NCI-H2081 (cell line): ENCODE results near the gene CDK12.
"Not testable (repeated sequence)": the region's sequence is repeated elsewhere in the genome, so short reads cannot be mapped to it uniquely, and the experiment has no call there.

Experiments
- DNase-seq, 2 experiments: peaks; one replicate each; lab custom pipeline; 2025; lab: John Stamatoyannopoulos, UW

Gene CDK12

DNA sequence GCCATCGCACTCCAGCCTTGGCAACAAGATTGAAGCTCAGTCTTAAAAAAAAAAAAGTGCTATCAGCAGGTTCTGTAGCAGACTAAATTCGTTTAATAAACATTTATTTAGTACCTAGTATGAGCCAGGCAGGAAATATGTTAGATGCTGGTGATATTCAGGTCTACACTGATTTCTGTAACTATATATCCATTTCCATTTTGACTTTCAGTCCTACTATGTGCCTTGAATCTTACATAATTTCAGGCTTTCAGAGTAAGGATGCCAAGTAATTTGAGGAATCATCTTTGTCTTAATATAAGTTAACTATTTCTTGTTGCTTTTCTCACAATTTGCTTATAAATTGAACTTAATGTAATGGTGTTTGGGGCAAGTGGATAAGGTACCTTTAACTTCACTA is 46.2 kb downstream of the CDK12 start:
- no peak for DNase-seq

DNA sequence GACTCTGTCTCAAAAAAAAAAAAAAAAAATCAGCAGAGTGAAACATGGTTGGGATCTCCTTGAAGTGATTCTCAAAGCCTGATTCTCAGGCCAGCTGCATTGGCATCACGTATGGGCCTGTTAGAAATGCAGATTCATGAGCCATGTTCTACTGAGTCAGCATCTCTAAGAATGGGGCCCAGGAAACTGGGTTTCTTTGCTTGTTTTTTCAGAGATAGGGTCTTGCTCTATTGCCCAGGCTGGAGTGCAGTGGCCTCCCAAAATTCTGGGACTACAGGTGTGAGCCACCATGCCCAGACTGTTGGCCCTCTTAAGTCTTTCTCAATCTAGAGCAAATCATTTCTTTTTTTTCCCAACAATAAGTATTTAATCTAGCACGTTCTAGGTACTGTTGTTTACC is 47.7 kb downstream of the CDK12 start:
- no peak for DNase-seq

DNA sequence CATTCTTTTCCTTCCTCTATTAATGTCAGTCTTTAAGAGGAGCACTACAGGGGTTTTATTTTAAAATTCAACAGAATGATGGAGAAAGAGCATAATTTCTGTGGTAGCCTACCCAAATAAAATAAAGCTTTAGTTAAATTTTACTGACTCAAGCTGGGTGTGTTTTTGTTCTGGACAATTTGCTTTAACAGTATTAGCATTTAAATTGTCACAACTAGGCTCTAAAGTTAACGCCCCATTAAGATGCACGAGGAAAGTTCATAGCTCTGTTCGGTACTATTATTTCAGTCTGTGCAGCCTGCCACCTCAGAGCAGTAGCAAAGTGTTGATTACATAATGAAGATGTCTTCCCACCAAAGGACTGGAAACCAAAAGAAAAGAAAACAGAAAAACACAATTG is 52.0 kb downstream of the CDK12 start:
- no peak for DNase-seq

DNA sequence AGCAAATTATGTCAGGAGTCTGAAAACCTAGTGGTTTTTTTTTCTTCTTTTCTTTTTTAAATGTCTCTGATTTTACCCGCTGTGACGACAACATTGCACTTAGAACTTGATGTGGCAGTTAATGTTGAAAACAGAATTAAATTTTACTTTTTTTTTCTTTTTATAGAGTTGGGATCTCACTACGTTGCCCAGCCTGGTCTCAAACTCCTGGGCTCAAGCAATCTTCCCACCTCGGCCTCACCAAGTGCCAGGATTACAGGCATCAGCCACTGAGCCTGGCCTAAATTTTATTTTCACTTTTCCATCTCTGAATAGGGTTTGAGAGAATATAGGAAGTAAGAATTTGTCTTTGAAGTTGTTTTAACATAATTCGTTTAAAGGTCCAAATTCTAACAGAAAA is 52.6 kb downstream of the CDK12 start:
- DNase-seq, result no peak

DNA sequence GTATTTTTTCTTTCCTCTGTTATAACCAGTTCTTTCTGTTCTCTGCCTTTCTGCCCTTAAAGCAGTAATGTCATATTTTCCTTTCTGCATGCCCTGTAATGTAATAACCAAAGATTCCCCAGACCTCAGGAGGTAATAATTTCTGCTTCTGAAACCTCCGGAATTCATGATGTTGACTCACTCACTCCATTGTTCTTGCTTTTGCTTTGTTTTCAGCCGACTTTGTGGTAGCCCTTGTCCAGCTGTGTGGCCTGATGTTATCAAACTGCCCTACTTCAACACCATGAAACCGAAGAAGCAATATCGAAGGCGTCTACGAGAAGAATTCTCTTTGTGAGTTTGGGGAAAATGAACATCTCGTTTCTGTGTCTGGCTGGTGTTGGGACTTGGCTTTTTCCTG is 55.9 kb downstream of the CDK12 start:
- no peak for DNase-seq

DNA sequence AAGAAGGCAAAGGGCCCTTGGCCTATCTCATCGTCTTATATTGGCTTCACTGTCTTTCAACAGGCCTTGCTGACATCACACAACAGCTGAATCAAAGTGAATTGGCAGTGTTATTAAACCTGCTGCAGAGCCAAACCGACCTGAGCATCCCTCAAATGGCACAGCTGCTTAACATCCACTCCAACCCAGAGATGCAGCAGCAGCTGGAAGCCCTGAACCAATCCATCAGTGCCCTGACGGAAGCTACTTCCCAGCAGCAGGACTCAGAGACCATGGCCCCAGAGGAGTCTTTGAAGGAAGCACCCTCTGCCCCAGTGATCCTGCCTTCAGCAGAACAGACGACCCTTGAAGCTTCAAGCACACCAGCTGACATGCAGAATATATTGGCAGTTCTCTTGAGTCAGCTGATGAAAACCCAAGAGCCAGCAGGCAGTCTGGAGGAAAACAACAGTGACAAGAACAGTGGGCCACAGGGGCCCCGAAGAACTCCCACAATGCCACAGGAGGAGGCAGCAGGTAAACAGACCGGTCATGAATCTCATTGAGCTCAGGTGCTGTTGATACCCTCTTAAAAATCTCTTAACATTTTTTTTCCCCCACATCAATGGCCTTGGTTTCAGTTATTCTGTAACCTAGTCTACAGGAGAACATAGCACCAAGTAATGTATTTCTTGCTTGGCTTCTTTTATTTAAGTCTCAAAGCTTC is 64.7 kb downstream of the CDK12 start:
- no peak for DNase-seq

DNA sequence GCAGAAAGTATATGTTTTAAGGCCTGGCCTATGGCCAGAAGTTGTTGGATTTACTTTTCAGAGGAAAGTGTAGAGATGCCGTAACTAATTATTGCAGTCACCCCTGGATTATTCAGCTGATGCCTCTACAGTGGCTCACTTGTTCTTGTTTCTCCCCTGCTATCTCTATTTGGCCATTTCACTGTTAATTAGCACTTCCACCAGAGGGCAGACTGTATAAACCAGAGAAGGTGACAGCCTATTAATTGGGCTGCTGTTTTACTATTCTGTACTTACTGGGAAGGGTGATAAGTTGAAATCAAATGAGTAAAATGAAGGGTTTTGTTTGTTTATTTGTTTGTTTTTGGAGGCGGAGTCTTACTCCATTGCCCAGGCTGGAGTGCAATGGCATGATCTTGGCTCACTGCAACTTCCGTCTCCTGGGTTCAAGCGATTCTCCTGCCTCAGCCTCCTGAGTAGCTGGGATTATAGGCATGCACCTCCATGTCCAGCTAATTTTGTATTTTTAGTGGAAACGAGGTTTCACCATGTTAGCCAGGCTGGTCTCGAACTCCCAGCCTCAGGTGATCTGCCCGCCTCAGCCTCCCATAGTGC is 66.0 kb downstream of the CDK12 start:
- DNase-seq, result peak in 1 of 2 experiments; percentile 49

DNA sequence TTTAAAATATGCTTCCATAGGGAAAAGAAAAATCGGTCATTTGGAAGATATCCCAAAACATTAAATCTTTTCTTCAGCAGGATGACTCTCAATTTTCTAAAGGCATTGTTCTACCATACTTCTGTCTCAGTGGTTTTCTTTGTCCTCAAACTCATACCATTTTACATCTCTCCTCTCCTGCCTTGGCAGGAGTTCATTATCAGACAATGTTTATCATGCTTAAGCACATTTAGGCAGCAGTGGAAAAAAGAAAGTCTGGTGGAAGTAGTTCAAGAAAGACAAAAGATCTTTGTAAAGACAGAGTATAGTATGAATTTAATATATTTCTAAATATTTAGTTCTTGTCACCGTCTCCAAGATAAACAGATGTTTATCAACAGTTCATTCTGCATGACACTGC is 68.2 kb downstream of the CDK12 start:
- DNase-seq, result no peak

DNA sequence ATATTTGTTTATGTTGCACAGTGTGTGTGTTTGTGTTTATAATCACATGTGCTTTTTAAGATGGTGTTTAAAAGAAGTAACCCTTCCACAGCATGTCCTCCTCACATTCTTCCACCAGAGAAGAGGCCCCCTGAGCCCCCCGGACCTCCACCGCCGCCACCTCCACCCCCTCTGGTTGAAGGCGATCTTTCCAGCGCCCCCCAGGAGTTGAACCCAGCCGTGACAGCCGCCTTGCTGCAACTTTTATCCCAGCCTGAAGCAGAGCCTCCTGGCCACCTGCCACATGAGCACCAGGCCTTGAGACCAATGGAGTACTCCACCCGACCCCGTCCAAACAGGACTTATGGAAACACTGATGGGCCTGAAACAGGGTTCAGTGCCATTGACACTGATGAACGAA is 69.2 kb downstream of the CDK12 start:
- no peak for DNase-seq

DNA sequence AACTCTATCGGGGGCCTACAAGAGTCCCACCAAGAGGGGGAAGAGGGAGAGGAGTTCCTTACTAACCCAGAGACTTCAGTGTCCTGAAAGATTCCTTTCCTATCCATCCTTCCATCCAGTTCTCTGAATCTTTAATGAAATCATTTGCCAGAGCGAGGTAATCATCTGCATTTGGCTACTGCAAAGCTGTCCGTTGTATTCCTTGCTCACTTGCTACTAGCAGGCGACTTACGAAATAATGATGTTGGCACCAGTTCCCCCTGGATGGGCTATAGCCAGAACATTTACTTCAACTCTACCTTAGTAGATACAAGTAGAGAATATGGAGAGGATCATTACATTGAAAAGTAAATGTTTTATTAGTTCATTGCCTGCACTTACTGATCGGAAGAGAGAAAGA is 70.0 kb downstream of the CDK12 start:
- no peak for DNase-seq

DNA sequence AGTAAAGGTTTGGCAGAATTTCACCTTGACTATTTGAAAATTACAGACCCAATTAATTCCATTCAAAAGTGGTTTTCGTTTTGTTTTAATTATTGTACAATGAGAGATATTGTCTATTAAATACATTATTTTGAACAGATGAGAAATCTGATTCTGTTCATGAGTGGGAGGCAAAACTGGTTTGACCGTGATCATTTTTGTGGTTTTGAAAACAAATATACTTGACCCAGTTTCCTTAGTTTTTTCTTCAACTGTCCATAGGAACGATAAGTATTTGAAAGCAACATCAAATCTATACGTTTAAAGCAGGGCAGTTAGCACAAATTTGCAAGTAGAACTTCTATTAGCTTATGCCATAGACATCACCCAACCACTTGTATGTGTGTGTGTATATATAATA is 72.6 kb downstream of the CDK12 start:
- DNase-seq, result no peak

DNA sequence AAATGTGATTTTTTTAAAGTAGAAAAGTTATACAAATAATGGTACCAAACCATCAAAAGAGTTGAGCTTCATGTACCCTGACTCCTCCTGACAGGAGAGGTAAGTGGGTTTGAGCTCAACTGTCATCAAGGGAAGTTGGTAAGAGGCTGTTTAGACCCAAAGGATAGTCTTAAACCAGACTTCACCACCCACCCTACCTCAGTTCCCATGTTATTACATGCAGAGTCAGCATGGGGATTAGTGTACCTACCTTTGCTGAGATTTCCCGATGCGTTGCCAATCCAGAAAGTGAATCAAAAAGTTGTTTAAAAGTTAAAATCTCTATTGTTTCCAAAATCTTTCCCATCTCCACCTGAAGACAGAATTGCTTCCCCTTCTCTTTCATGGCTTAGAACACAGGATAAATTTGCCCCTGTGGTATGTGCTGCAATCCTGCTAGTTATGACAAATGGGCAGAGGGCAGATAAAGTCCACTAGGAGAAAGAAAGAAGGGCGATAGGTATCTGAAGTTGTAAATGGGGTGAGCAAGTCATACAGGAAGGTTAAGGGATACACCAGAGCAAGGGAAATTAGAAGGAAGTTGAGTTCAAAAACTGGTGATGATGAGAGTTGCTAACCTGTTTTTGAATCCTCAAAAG is 73.6 kb downstream of the CDK12 start:
- no peak for DNase-seq

DNA sequence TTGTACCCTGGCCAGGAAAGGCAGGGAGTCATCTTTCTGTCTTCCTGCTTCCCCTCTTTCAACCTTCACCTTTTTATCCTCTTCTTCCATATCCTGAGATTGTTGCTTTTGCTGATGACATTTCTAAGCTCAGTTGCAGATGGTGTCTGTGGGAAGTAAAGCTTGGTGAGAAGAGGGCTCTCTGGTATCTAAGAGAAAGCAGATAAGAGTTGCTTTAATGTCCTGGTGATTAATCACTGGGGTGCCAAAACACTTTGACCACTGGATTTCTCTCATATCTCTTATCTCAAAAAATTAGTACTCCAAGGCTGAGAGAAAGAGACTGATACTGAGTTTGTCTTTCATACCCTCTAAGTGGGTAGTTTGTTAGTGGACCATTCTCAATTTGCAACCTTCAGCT is 75.2 kb downstream of the CDK12 start:
- no peak for DNase-seq

DNA sequence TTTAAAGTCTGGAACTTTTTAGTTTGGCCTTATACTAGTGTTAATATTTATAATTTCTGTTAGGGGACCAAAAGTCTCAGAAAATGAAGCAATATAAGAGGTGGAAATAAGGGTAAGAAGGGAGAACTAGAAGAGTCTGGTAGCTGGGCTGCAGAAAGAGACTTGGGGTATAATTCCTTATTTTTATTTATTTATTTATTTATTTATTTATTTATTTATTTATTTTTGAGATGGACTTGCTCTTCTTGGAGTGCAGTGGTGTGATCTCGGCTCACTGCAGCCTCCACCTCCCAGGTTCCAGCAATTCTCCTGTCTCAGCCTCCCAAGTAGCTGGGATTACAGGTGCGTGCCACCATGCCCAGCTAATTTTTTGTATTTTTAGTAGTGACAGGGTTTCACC is 76.1 kb downstream of the CDK12 start:
- DNase-seq, result not testable (repeated sequence)

DNA sequence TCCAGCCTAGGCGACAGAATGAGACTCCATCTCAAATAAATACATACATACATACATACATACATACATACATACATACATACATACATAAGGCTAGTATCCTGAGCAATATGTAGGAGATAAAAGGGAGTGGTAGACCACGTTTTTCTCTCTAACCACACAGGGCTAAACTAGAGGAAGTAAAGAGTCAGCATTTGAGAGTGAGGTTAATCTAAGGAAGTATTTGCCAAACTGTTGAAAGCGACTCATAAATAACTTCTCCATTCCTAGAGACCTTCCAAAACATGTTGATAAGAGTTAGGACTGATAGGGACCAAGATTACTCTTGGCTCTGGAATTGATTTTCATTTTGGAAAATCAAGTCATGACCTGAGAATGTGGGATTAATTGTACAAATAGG is 77.6 kb downstream of the CDK12 start:
- DNase-seq, result no peak

DNA sequence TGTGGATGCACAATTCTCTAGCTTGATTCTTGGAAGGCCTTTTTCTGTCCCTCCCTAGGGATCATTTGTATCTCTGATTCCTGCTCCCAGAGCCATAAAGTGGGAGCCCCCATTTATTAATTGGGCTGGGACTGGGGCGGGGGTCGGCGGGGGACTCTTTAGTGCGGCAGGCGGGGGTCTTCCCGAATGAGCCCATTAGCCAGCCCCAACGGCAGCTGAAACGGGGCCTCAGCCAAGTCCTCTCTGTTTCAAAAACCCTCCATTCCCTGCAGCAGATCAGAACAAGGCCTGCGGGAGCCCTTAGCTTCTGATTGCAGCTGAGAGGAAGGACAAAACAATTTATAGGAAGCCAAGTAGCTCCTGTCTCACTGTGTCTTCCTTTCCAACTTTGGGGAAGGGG is 79.3 kb downstream of the CDK12 start:
- DNase-seq, result no peak

DNA sequence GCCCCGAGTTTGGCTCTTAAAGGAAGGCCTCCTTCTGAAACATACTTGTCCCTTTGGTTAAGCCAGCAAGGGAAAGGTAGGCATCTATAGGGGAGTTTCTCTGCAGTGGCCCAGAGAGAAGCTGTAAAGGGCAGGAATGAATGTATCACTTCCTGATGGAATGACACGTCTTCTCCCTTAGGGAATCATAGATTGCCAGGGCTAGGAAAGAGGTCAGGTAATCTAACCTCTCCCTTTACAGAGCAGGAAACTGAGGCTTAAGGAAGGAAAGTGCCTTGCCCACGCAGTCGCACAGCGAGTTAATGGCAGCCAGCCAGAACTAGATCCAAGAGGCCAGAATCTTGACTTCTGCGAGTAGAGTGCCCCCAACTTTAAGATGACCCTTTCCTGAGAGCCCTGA is 80.4 kb downstream of the CDK12 start:
- DNase-seq, result no peak

DNA sequence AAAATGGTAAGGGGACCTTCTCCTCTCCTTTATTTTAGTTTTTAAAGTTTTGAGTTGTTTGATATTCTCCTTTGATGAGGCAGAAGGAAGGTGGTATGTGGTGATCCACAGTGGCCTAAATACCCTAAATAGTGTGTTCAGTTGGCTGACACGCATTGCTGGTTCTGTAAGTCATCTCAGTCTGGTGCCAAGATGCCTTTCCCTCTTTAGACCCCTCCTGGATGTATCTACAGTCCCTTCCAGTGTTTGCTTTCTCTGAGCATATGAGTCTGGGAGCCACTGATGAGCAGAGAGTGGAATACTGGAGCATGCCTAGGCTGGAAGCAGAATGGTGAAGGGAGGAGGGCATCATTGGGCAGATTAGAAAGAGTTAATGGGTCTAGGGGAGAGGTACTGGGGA is 81.9 kb downstream of the CDK12 start:
- DNase-seq, result no peak

DNA sequence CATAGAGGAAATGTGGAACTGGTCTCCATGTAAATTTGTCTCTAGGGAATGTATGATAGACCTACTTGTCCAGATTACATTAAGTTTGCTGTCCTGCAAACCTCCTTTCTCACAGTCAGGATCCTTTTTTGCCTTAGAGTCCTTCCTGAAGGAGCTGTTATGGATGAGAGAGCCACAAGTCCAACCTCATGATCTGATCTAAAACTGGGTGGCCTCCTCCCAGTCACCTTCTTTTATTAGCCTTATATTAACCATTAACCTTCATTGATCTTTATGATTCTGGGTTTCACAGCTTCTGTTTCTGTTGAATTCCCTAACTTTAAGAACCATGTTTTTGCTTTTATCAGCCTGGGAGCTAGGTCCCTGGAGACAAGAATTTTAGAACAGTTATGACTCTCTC is 82.4 kb downstream of the CDK12 start:
- DNase-seq, result no peak

DNA sequence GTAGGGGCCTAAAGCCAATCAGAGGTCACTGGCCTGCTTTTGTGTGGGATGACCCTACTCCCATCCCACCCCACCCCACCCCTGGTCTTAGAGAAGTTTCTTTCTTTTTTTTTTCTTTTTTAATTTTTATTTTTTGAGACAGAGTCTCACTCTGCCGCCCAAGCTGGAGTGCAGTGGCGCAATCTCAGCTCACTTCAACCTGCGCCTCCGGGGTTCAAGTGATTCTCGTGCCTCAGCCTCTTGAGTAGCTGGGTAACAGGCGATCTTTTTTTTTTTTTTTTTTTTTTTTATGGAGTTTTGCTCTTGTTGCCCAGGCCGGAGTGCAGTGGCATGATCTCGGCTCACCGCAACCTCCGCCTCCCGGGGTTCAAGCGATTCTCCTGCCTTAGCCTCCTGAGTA is 83.1 kb downstream of the CDK12 start:
- not testable (repeated sequence) for DNase-seq

DNA sequence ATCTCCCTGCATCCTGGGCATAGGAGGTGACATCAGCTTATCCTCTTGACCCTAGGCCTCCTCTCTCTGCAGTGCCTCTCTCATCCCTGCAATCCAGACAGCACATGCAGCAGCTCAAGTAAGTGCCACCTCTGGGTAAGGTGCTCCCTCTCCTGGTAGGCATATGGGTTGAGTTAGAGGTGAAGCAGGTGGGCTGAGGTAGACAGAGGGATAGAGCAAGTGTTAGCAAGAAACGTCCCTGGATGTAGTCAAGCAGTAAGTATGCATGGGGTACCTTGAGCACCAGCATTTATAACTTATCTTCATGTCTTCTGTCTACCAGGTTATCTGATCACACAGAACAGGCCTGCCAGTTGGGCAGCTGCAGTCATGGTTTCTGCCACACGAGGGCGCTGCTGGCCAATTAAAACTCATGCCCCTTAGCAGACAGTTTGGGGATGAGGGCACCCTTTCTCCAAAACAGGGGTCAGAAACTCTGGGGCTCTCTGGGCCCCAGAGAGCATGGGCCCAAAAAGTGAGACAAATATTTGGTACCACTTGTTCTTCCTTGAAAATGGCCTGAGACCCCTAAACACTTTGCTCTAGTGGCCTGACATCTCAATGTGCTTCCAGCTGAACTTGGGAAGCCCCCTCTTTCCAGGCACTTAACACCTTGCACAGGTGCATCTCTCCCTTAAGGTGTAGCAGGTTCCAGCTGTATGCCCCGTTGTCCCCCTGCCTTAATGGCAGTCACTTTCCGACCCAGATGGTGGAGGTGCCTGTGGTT is 86.6 kb downstream of the CDK12 start:
- DNase-seq, result peak; percentile 52 to 54

DNA sequence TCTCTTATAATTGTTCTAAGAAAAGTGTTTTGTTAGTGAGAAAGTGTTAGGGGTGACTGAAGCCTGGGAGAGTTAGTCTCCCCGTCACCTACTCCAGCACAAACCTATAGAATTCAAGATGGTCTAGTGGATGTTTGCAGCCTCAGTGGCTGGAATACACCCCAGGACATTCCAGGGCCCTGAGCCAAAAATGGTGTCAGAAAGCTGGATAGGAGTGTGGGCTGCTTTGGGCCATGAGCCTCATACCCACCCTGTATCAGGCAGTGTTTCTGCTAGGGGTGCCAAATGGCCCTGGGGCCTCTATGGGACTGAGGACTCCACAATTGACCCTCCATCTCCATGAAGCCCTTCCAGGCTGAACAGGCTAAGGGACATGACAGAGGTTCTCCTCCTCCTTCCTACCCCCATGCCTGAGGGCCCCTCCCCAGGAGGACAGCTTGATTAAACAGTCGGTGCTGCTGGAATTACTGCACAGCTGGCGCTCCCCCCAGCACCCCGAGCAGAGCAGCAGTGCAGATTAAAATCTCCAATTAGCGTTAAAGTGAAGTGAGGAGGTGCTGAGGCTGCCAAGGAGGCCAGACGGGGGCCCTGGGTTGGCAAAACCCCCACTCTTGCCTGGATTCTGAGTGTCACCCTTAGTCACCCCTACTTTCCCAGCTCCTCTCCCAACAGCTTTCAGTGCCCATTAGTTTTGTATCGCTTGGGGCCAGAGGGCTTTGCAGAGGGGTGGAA is 87.4 kb downstream of the CDK12 start:
- DNase-seq, result no peak
